GM19468 (cell line): Measurements from ENCODE around the gene RING1.
"Not testable (repeated sequence)": the region's sequence is repeated elsewhere in the genome, so short reads cannot be mapped to it uniquely, and the experiment has no call there.

Experiments used
- ATAC-seq: cut with Tn5 transposase; IDR thresholded peaks from one replicate; pipeline ENCODE4 v1.9.1; 2021; ENCODE audit warnings: mild to moderate bottlenecking, moderate library complexity, moderate number of reproducible peaks; ENCODE audit not compliant: unreplicated experiment; ENCODE audit errors: extremely low read depth

Gene RING1

DNA sequence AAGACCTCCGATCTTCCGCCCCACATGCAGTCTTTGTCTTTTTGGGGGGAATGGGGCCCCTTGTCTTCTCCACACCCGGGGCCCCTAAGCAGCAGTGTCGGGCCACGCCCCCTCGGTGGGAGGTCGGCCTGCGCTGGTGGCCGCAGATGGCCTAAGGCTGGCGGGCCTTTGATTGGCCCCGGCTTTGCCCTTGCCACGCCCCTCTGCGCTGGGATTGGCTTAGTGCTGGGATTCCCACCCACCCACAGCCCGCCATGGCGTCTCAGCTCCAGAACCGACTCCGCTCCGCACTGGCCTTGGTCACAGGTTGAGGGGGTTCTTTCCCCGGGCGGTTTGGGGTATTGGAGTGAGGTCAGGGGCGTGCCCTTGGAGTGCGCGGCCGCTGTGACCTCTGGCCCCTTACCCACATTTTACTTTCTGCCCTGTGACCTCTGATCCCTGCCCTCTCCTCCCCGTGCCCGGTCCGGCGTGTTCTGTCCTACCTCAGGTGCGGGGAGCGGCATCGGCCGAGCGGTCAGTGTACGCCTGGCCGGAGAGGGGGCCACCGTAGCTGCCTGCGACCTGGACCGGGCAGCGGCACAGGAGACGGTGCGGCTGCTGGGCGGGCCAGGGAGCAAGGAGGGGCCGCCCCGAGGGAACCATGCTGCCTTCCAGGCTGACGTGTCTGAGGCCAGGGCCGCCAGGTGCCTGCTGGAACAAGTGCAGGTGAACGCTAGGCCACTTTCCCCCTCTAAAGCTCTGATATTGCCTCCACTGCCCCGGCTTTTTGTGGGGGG, 3.7 kb upstream of the RING1 start, which contains the start of gene HSD17B8:
TSS of gene HSD17B8 (plus strand) at position 241 of the 776 bp plus-strand sequence. CDS start at position 255, 14 bp downstream.
- ATAC-seq = peak; percentile 60

GRCh38 chr6:33205191-33206026, 2.9 kb upstream of the RING1 start:
- ATAC-seq = no peak

DNA sequence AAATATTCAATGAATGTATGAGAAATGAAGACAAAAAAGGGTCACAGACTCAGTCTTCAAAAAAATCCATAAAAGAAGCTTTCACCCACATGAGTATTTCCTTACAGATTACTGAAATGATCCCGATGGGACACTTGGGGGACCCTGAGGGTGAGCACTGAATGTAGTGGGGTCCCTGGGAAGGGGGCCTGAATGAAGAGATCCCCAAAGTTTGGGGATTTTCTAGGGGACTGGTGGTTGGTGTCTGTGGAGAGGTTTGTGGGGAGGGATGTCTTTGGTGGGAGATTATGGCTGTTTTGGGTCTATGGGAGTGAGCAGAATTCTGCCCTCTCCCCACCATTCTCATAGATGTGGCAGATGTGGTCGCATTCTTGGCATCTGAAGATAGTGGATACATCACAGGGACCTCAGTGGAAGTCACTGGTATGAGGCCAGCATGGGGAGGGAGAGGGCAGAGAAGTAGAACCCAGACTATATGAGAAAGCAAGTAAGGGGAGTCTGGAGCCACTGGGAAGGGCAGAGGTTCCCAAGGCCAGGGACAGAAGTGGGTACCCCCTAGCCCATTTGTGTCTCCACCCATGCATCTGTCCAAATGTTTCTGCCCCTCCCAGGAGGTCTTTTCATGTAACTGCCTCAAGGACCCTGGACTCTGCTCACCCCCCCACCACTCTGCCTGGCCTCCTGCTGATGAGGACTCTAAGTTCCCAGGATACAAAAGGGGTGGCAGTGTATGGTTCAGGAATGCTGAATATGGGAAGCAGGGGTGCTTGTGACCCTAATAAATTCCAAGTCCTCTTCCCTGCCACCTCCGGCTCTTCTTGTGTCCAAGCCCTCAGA, 2.1 kb upstream of the RING1 start:
- ATAC-seq = no peak

GRCh38 chr6:33206864-33207551, 1.3 kb upstream of the RING1 start:
- no peak for ATAC-seq

GRCh38 chr6:33207552-33208090, 679 bp upstream of the RING1 start:
- ATAC-seq = no peak

DNA sequence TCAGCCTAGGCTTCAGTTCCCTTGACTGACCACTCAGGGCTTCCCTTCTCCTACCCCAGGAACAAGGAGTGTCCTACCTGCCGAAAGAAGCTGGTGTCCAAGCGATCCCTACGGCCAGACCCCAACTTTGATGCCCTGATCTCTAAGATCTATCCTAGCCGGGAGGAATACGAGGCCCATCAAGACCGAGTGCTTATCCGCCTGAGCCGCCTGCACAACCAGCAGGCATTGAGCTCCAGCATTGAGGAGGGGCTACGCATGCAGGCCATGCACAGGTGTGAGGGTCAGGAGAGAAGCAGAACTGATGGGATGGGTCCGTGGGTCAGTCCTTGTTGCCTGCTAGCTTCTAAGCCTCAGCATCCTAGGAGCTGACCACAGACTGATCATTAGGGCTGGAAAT, 1.6 kb downstream of the RING1 start:
- no peak for ATAC-seq

DNA sequence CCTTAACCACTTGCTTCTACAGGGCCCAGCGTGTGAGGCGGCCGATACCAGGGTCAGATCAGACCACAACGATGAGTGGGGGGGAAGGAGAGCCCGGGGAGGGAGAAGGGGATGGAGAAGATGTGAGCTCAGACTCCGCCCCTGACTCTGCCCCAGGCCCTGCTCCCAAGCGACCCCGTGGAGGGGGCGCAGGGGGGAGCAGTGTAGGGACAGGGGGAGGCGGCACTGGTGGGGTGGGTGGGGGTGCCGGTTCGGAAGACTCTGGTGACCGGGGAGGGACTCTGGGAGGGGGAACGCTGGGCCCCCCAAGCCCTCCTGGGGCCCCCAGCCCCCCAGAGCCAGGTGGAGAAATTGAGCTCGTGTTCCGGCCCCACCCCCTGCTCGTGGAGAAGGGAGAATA, 2.8 kb downstream of the RING1 start:
- ATAC-seq = no peak

- ATAC-seq = no peak
These were observed 3.5 kb downstream of the RING1 start for GRCh38 chr6:33211666-33212422.

GRCh38 chr6:33212857-33213165, 4.5 kb downstream of the RING1 start:
- ATAC-seq = no peak

- no peak for ATAC-seq
These were observed 5.1 kb downstream of the RING1 start for GRCh38 chr6:33213166-33213988.

GRCh38 chr6:33213989-33214335, 5.7 kb downstream of the RING1 start:
- no peak for ATAC-seq

DNA sequence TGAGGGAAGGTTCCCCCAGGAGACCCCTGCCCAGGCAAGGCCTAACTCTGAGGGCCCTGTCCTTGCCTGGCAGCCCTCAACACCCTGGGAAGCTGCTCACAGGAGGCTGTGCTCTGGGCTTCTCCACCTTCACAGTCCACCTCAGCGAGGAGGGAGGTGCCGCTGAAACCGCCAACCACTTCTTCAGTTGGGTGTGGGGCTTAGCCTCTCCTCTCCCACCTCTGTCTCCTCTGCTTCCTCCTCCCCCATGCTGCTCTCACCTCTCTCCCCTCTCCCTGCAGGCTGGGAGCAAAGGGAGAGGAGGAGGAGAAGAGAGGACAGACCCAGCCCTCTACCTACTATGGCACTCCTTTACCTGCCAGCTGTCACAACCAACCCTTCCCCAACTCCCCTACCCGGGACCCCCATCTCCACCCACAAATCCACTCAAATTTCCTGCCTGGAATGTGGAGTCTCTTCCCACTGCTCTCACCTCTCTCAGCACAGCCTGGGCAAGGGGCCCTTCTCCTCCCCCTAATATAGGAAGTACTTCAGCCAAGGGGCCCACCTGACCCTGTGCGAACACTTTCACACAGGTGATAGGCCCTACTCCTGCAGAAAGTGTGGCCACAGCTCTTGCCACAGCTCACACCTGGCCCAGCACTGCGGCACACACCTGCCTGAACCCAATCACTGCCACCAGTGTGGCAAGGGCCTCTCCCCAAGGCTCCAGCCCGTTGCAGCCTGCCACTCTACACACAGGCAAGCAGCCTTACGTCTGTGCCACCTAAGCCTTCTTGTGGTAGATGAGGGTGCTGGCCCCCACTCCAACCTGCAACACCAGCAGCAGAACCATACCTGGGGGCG, 7.2 kb downstream of the RING1 start:
- no peak for ATAC-seq

DNA sequence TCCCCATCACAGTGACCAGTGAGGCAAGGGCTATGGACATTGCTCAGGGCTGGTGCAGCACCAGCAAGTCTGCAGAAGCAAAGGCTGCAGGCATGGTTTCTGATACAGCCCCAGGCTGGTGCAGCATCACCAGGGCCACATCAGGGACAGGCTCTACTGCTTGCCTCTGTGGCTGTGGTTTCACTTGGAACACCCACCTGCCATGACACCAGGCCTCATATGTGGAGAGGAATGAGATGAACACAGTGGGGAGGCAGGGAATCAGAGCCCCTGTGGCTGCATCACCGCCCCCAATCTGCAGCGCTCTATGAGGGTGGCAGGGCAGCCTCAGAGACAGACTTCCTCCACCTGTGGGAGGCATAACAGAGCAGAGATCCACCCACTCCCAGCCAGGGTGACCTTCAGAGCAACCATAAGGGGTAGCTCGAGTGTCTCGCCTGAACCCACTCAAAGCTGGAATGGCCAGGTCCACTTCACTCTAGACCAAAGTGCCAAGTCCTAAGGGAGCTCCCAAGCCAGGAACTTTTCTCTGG, 7.9 kb downstream of the RING1 start:
- no peak for ATAC-seq

- no peak for ATAC-seq
These were observed 8.9 kb downstream of the RING1 start for GRCh38 chr6:33217246-33217645.

DNA sequence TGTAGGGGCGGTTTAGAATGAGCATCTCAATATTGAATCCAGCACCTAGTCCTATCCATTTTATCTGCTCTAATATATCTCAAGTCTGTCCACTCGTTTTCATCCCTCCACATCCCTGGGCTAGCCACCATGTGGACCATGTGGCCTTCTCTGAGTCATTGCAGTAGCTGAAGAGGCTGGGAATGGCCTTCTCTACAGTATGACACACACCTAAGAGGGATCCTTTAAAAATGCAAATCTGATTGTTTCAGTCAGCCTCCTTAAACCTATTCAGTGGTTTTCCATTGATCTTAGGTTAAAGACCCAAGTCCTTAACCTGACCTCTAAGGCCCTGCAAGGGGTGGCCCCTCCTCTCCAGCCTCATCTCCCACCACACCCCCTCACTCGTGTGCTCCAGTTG, 9.4 kb downstream of the RING1 start:
- no peak for ATAC-seq

DNA sequence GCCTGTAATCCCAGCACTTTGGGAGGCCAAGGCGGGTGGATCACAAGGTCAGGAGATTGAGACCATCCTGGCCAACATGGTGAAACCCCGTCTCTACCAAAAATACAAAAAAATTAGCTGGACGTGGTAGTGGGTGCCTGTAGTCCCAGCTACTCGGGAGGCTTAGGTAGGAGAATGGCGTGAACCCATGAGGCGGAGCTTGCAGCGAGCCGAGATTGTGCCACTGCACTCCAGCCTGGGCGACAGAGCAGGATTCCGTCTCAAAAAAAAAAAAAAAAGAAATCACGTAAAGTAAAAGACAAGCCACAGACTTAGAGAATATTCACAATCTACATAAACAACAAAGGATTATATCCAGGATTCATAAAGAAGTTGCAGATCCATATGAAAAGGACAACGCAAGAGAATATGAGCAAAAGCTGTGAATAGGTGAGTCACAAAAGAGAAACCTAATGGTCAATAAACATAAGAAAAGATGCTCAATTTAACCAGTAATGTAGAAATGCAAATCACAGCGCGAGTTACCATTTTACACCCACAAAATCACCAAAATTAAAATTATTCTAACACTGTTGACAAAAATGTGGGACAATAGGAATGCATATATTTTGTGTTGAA, 18.3 kb downstream of the RING1 start:
- ATAC-seq = not testable (repeated sequence)

DNA sequence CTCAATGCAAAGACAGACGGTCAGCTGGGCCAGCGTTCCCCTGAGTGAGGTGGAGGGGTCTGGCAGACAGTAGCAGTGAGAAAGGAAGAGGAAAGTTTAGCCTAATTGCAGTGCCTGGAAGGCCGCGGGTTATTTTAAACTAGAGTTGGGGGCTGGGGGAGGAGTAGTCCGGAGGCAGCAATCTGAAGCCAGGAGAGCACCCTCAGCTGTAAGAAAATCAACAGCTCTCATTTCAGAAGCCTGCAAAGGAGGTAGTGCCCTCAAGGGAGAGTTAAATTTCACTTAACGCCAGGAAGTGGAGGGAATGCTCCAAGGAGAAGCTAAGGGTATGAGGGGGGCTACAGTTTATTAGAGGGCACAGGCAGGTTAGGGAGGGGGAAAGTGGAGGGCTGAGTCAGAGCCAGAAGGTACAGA, 26.9 kb downstream of the RING1 start:
- no peak for ATAC-seq
